Measurements from ENCODE around the gene PPARG. TPM values are rescaled to one million over a fixed set of nuclear protein-coding genes. Genes with fewer than 3 reads are reported as not detected.
"Not testable (repeated sequence)": the region's sequence is repeated elsewhere in the genome, so short reads cannot be mapped to it uniquely, and the experiment has no call there.

PPARG gene
- total RNA-seq (62.9 TPM), polyA plus RNA-seq (18.6 TPM)

DNA sequence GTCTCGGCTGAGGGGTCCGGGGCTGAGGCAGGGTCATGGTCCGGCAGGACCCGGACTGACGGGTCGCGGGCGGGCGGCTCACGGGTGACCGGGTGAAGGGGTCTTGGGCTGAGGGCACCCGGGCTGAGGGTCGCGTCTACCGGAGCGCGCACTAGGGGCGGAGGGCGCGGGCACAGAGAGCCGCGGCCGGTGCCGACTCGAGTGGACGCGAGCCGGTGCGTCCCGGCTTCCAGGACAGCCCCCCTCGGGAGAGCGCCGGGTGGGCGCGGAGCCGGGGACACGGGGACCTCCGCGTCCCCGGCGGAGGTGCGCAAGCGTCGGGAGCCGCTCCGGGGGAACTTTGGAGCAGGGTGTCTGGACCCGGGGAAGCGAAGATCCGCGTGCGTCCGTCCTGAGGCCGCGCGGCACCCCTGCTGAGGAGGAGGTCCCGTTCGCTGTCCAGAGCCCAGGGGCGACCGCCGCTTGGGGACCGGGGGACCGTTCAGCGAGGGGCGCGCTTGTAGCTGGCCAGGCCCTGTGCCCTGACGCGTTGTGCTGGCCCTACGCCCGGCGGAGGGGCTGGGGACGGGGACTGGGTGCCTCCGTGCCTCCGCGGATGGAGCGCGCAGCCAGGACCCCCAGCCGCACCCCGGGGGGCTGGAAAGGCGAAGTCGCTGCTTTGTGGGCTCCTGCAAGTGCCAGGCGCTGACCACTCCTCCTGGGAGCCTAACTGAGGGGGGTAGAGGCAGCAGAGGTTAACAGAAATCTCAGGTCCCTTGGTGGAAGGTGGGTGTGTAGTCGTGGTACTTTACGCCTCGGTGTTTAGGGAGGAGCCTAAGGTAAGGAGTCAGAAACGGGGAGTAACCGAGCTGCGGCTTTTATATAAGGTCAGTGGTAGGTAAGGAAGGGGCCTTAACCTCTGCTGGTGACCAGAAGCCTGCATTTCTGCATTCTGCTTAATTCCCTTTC lies at the start of gene PPARG:
Gene PPARG, plus strand, starts transcription at position 889 of the 948 bp plus-strand sequence. CDS start 90,642 bp downstream, outside the sequence.
- under 1% methylated on average over 87 of the region's 87 CpGs for WGBS
- H3K36me3 ChIP-seq (ENCODE audit: insufficient read depth): no peaks in the 10 kb centered on the region
- peak within 1 kb of the TSS; percentile 67 for H3K4me3 ChIP-seq (ENCODE audit: low read depth, low read length)
- no peak for DNase-seq (ENCODE audit: extremely low spot score)
- no peaks in the 10 kb centered on the region for H3K4me1 ChIP-seq (ENCODE audit: insufficient read depth)
- peak within 1 kb of the TSS; percentile 87 for H3K27ac ChIP-seq (ENCODE audit: low read depth)

DNA sequence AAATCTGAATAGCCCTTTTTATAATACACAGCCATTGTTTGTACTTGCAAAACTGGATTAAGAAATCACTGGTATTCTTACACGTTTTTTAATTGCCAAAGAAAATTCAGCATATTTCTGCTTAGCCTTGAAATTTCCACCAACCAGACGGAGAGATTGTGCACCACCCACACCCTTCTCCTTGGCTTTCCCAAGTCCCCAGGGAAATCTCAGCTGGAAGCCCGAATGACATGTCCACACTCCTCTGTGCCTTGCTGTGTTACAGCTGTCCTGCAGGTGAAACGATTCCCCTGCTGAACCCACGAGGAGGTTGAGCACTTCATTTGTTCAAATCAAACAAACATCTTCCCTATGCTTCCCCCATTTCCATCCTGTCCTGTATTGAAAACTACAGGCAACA lies 49.6 kb upstream of the PPARG start:
- Histone ChIP-seq H3K36me3 (ENCODE audit: insufficient read depth) (no peaks in the 10 kb centered on the region), H3K4me3 (ENCODE audit: low read depth, low read length) (no peak overlapping the region), H3K27ac (ENCODE audit: low read depth) (no peak overlapping the region), H3K4me1 (ENCODE audit: insufficient read depth) (no peaks in the 10 kb centered on the region)
- DNase-seq (ENCODE audit: extremely low spot score): no peak
- 45% methylated on average over 5 of the region's 5 CpGs for WGBS

DNA sequence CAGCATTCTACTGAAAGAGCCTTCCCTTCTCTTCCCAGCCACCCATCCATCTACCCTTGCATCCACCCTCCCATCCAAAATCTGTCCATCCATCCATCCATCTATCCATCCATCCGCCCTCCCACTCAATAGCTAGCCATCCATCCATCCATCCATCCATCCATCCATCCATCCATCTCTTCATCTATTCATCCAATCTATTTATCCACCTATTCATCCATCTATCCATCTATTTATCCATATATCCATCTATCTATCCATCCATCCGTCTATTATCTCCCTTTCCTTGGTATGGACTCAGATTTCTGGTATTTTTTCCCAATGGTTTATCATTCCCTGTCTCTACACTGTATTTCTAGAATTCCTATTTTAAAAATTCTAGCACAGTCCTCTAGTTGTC lies 46.1 kb upstream of the PPARG start:
- WGBS: 82% methylated on average over 2 of the region's 2 CpGs
- H3K4me3 ChIP-seq (ENCODE audit: low read depth, low read length): no peak overlapping the region
- no peak overlapping the region for H3K27ac ChIP-seq (ENCODE audit: low read depth)
- no peaks in the 10 kb centered on the region for H3K4me1 ChIP-seq (ENCODE audit: insufficient read depth)
- no peak for DNase-seq (ENCODE audit: extremely low spot score)
- H3K36me3 ChIP-seq (ENCODE audit: insufficient read depth): no peaks in the 10 kb centered on the region

DNA sequence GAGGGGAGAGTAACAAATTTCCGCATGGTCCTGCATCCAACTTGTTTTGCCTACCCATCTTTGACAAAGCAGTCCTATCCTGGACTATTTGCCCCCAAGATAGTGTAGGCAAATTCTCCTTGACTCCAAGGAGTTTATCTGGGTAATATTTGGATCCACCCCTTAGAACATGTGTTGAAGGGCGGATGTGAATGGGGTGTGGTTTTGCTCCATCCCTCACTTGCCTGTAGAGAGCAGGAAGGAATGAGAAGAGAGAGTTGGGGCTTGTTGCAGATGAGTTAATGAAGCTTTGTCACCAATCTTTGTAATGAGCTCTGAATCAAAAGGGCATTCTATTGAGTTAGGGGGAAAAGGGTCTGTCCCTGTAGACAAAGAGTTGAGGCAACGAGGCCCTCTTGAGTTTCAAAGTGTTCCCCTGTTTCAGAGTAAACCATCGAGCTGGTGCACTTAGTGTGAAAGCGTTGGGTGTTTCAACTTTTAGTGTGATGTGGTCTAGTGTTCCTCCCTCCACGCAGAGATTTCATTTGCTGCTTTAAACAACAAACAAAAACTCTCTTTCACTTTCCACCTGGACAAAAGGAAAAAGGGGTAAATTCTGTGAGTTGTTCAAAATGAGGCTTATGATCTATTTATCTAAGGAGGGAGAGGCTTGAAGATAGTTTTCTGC lies 42.2 kb upstream of the PPARG start:
- H3K27ac ChIP-seq (ENCODE audit: low read depth): no peak overlapping the region
- H3K36me3 ChIP-seq (ENCODE audit: insufficient read depth): no peaks in the 10 kb centered on the region
- whole genome bisulfite sequencing: 76% methylated on average over 6 of the region's 6 CpGs
- H3K4me1 ChIP-seq (ENCODE audit: insufficient read depth): no peaks in the 10 kb centered on the region
- DNase-seq (ENCODE audit: extremely low spot score): no peak
- H3K4me3 ChIP-seq (ENCODE audit: low read depth, low read length): no peak overlapping the region

DNA sequence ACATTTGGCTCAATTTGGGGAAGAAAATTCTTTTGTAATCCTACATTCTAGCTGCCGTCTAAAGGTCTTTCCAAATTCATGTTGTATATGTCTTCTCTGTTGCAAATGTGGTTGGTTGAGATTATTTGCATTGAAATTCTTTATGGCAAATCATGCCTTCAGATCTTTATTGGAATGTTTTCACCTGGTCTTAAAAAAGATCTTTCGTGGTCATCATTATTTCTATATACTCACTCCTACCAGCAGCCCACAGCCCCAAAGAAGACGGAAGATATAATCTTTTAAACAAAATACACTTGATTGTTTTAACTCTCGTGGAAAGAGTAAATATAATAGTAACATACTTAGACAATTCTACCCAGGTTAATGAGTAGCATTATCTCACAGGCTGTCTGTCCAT lies 41.5 kb upstream of the PPARG start:
- Histone ChIP-seq H3K27ac (ENCODE audit: low read depth) (no peak overlapping the region), H3K4me1 (ENCODE audit: insufficient read depth) (no peaks in the 10 kb centered on the region), H3K4me3 (ENCODE audit: low read depth, low read length) (no peak overlapping the region), H3K36me3 (ENCODE audit: insufficient read depth) (no peaks in the 10 kb centered on the region)
- no peak for DNase-seq (ENCODE audit: extremely low spot score)
- WGBS: 76% methylated on average over 4 of the region's 4 CpGs

DNA sequence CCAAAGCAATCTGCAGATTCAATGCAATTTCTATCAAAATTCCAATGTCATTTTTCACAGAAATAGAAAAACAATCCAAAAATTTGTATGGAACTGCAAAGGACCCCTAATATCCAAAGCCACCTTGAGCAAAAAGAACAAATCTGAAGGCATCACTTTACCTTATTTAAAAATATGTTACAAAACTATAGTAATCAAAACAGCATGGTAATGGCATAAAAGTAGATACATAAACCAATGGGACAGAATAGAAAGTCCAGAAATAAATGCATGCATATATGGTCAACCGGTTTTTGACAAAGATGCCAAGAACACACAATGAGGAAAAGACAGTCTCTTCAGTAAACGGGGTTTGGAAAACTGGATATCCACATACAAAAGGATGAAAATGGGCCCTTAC lies 39.4 kb upstream of the PPARG start:
- DNase-seq (ENCODE audit: extremely low spot score): no peak
- WGBS: 92% methylated on average over 2 of the region's 2 CpGs
- H3K4me3 ChIP-seq (ENCODE audit: low read depth, low read length): no peak overlapping the region
- no peak overlapping the region for H3K27ac ChIP-seq (ENCODE audit: low read depth)
- H3K36me3 ChIP-seq (ENCODE audit: insufficient read depth): no peaks in the 10 kb centered on the region
- H3K4me1 ChIP-seq (ENCODE audit: insufficient read depth): no peaks in the 10 kb centered on the region

DNA sequence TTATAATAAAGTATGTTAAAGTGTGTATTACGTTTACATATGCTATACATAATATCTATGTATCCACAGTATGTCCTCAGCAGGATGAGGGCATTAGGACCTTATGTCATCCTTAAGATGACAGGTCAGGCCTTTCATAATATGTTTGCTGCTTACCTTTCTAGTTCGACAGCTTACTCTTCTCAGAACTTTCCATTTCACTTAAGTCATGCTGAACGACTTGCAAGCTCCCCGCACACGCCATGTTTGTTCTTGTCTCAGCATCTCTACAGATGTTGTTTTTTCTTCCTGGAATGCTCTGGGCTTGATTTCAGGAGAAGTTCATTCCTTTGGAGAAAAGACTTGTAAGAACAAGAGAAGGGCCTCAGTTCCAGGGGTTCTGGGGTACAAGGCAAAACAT lies 36.0 kb upstream of the PPARG start:
- DNase-seq (ENCODE audit: extremely low spot score): no peak
- 63% methylated on average over 5 of the region's 5 CpGs for WGBS
- Histone ChIP-seq H3K4me3 (ENCODE audit: low read depth, low read length) (no peak overlapping the region), H3K27ac (ENCODE audit: low read depth) (no peak overlapping the region), H3K4me1 (ENCODE audit: insufficient read depth) (no peaks in the 10 kb centered on the region), H3K36me3 (ENCODE audit: insufficient read depth) (no peaks in the 10 kb centered on the region)

DNA sequence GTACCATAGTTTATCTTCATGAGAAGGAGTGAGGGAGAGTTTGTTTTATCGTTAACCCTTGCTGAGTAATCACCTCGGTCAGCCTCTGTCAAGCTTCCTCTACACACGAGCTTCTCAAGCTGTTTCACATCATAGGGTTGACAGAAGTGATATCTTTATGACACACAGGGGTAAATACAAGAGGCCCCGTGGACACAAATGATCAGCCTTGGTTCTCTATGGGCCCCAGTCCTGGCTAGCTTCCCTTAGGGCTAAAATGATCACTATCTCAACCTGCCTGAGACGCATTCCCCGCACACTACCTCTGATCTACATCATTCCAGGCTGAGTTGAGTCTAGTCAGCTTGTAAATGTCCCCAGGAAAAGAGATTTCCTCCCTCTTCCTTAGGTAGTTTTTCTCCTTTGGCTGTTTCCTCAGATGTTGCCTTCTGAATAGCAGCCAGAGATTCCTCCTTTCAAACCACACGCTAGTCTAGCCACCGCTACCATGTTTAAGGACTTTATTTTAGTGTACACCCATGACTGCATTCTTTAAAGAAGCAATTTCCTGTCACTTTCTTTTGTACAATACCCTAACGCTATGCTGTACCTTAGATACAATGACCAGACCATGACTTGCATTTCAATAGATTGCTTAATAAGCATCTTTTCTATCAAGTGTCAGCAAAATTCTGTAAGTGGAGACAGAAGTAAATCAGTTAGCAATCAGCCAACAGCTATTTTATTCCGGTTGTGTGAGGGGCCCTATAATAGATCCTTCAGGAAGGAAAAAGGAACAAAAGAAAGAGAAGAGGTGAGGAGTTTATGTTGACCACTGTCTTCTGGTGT lies 35.1 kb upstream of the PPARG start:
- no peaks in the 10 kb centered on the region for H3K4me1 ChIP-seq (ENCODE audit: insufficient read depth)
- 23% methylated on average over 10 of the region's 10 CpGs for WGBS
- H3K4me3 ChIP-seq (ENCODE audit: low read depth, low read length): no peak overlapping the region
- no peak for DNase-seq (ENCODE audit: extremely low spot score)
- no peak overlapping the region for H3K27ac ChIP-seq (ENCODE audit: low read depth)
- H3K36me3 ChIP-seq (ENCODE audit: insufficient read depth): no peaks in the 10 kb centered on the region

DNA sequence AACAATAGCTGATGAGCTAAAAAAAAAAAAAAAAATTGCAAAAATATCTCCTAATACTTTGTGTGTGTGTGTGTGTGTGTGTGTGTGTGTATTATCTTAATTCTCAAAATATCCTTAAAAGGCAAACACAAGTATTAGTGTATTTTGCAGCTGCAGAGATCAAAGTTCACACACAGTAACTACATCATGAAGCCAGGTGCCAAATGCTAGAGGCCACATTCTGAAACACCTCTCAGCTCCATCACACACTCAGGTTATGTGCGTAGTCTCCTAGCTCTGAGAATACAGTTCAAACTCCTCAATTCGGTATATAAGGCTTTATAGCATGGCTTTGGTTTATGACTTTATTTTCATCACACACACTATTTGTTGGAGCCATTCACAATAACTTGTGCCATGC lies 33.5 kb upstream of the PPARG start:
- Histone ChIP-seq H3K4me1 (ENCODE audit: insufficient read depth) (no peaks in the 10 kb centered on the region), H3K4me3 (ENCODE audit: low read depth, low read length) (no peak overlapping the region), H3K27ac (ENCODE audit: low read depth) (no peak overlapping the region), H3K36me3 (ENCODE audit: insufficient read depth) (no peaks in the 10 kb centered on the region)
- DNase-seq (ENCODE audit: extremely low spot score): no peak
- WGBS: 89% methylated on average over 2 of the region's 2 CpGs

DNA sequence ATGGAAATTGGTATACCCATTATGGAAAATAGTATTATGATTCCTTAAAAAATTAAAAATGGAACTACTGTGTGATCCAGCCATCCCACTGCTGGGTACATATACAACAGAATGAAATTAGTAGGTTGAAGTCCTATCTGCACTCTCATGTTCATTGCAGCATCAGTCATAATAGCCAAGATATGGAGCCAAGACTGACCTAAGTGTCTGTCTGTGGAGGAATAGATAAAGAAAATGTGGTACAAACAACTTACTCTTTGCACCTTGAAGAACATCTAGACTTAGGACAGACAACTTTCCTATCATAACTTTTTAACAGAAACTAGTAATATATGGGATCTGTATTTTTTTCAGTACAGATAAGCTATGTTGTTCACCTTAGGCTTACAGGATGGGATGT lies 30.0 kb upstream of the PPARG start:
- H3K4me3 ChIP-seq (ENCODE audit: low read depth, low read length): no peak overlapping the region
- H3K36me3 ChIP-seq (ENCODE audit: insufficient read depth): no peaks in the 10 kb centered on the region
- DNase-seq (ENCODE audit: extremely low spot score): no peak
- no peak overlapping the region for H3K27ac ChIP-seq (ENCODE audit: low read depth)
- H3K4me1 ChIP-seq (ENCODE audit: insufficient read depth): no peaks in the 10 kb centered on the region

DNA sequence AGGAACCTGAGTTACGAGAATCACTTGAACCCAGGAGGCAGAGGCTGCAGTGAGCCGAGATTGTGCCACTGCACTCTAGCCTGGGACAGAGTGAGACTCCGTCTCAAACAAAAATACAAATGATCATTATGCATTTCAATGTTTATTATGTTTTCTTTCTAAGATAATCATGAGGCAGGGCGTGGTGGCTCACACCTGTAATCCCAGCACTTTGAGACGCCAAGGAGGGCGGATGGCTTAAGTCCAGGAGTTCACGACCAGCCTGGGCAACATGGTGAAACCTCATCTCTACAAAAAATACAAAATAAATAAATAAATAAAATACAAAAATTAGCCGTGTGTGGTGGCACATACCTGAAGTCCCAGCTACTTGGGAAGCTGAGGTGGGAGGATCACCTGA lies 26.7 kb upstream of the PPARG start:
- not testable (repeated sequence) for H3K4me1 ChIP-seq (ENCODE audit: insufficient read depth); DNase-seq (ENCODE audit: extremely low spot score); H3K27ac ChIP-seq (ENCODE audit: low read depth); H3K4me3 ChIP-seq (ENCODE audit: low read depth, low read length); H3K36me3 ChIP-seq (ENCODE audit: insufficient read depth)
- WGBS: 94% methylated on average over 8 of the region's 8 CpGs

DNA sequence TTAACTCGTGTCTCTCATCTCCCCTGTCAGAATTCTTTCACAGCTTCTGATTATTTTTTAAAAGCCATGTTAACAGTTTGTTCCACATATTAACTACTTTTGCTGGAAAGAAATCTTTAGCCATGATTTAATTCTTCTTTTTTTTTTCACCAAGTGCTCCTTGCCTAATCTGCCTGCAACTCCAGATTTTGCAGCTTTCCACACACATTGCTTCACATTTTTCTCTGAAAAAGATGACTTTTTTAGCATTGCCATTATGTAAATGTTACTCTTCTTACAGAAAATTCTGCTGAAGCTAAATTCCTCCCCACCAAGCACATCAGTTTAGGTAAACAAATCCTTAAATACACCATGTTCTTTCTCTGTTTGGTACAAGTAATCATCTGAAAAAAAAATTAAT lies 23.4 kb upstream of the PPARG start:
- no peak overlapping the region for H3K4me3 ChIP-seq (ENCODE audit: low read depth, low read length)
- no peaks in the 10 kb centered on the region for H3K4me1 ChIP-seq (ENCODE audit: insufficient read depth)
- no peak for DNase-seq (ENCODE audit: extremely low spot score)
- 49% methylated on average over 1 of the region's 1 CpG for WGBS
- H3K36me3 ChIP-seq (ENCODE audit: insufficient read depth): no peaks in the 10 kb centered on the region
- no peak overlapping the region for H3K27ac ChIP-seq (ENCODE audit: low read depth)

DNA sequence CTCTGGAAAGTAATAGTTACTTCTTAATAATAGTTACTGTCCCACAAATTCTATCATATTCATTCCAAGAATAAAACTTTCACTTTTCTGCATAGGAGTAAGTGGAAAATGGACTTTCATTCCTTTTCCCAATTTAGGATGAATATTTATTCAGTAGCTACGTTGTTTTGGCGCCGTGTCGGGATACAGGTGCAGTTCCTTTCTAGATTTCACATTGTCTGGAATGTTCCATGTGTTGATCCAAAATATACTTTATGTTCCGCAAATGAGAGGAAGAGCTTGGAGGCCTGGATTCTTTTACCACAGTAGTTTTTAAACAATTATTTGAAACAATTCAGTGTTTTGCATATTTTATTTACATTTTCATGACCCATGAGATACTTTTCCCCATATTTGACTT lies 22.8 kb upstream of the PPARG start:
- Histone ChIP-seq H3K4me1 (ENCODE audit: insufficient read depth) (no peaks in the 10 kb centered on the region), H3K36me3 (ENCODE audit: insufficient read depth) (no peaks in the 10 kb centered on the region), H3K4me3 (ENCODE audit: low read depth, low read length) (no peak overlapping the region), H3K27ac (ENCODE audit: low read depth) (no peak overlapping the region)
- no peak for DNase-seq (ENCODE audit: extremely low spot score)
- WGBS: 84% methylated on average over 5 of the region's 5 CpGs

Measured in urinary bladder (tissue), 4 donors.